ENCODE results near the gene PLA2R1. TPM values are rescaled to one million over a fixed set of nuclear protein-coding genes. Genes with fewer than 3 reads are reported as not detected.

PLA2R1 gene
- polyA plus RNA-seq, 1 of the 3 experiments (the other 2 are of a cell fraction) = not detected

GRCh38 chr2:159910951-159911350 lies 151.5 kb downstream of the PLA2R1 start:
- no peak for TF ChIP-seq YY1 (IDR thresholded peaks at IDR 0.05; ENCODE audit: low read depth)
- no peak for TF ChIP-seq SMC3 (IDR thresholded peaks at IDR 0.05; ENCODE audit: low read depth, low read length)
- no peak for TF ChIP-seq USF1 (IDR thresholded peaks at IDR 0.05; ENCODE audit: borderline replicate concordance, low read depth)
- TF ChIP-seq RCOR1 (IDR thresholded peaks at IDR 0.05; ENCODE audit: low read length) = no peak
- TF ChIP-seq CHD2 (IDR thresholded peaks at IDR 0.05; ENCODE audit: low read length, partially characterized antibody) = no peak
- no peak for TF ChIP-seq MXI1 (IDR thresholded peaks at IDR 0.05; ENCODE audit: low read depth, low read length)
- TF ChIP-seq PBX3 (IDR thresholded peaks at IDR 0.05) = no peak
- no peak for TF ChIP-seq MEF2A (IDR thresholded peaks at IDR 0.05; ENCODE audit: borderline replicate concordance, low read depth)
- TF ChIP-seq POLR2AphosphoS5 (IDR thresholded peaks at IDR 0.05; ENCODE audit: low read depth, low read length) = no peak
- TF ChIP-seq ZBTB33 (IDR thresholded peaks at IDR 0.05; ENCODE audit: borderline replicate concordance, low read depth) = no peak
- TF ChIP-seq FOSL2 (IDR thresholded peaks at IDR 0.05; ENCODE audit: borderline replicate concordance, low read depth) = no peak
- no peak for TF ChIP-seq FOXJ3 (CRISPR knock-in tag; IDR thresholded peaks at IDR 0.05)
- TF ChIP-seq EP300 (IDR thresholded peaks at IDR 0.05; ENCODE audit: borderline replicate concordance in 1 of 2, low read depth in 1 of 2, low read length in 1 of 2) = no peak
- Histone ChIP-seq H3K79me2 (ENCODE audit: insufficient read depth) (no peaks in the 10 kb centered on the region), H3K9me2 (no peaks in the 10 kb centered on the region), H3K4me3 (ENCODE audit: low read depth in 2 of 2, low read length in 1 of 2) (no peak overlapping the region), H3K4me1 (ENCODE audit: control insufficient read depth in 1 of 2, insufficient read depth in 2 of 2, low read depth in 1 of 2, low read length in 1 of 2) (no peaks in the 10 kb centered on the region), H3K9me3 (no peaks in the 10 kb centered on the region), H3K4me2 (no peak overlapping the region), H3K36me3 (replicated peaks in 1 of 2; ENCODE audit: control insufficient read depth in 1 of 2, insufficient read depth in 2 of 2, low read length in 1 of 2) (no peaks in the 10 kb centered on the region), H4K20me1 (ENCODE audit: insufficient read depth) (no peaks in the 10 kb centered on the region), H3K9ac (no peak overlapping the region), H3F3A (replicated peaks; ENCODE audit: insufficient read depth) (no peaks in the 10 kb centered on the region), H2AFZ (ENCODE audit: low read depth) (no peak overlapping the region), H3K27me3 (ENCODE audit: insufficient read depth) (no peaks in the 10 kb centered on the region), H3K27ac (ENCODE audit: low read depth in 2 of 2, low read length in 1 of 2) (no peak overlapping the region)
- no peak for DNase-seq
- 43% methylated on average over 2 of the region's 2 CpGs for WGBS (ENCODE audit: low lambda C conversion rate)
- POLR2A ChIA-PET = no interaction called here
- CTCF ChIA-PET = no interaction called here

- WGBS (ENCODE audit: low lambda C conversion rate) = 43% methylated on average over 2 of the region's 2 CpGs
- Histone ChIP-seq H3K27ac (ENCODE audit: low read depth in 2 of 2, low read length in 1 of 2) (no peak overlapping the region), H3F3A (replicated peaks; ENCODE audit: insufficient read depth) (no peaks in the 10 kb centered on the region), H3K9me3 (no peaks in the 10 kb centered on the region), H3K36me3 (replicated peaks in 1 of 2; ENCODE audit: control insufficient read depth in 1 of 2, insufficient read depth in 2 of 2, low read length in 1 of 2) (no peaks in the 10 kb centered on the region), H3K4me1 (ENCODE audit: control insufficient read depth in 1 of 2, insufficient read depth in 2 of 2, low read depth in 1 of 2, low read length in 1 of 2) (no peaks in the 10 kb centered on the region), H4K20me1 (ENCODE audit: insufficient read depth) (no peaks in the 10 kb centered on the region), H3K9me2 (no peaks in the 10 kb centered on the region), H3K9ac (no peak overlapping the region), H3K79me2 (ENCODE audit: insufficient read depth) (no peaks in the 10 kb centered on the region), H3K27me3 (ENCODE audit: insufficient read depth) (no peaks in the 10 kb centered on the region), H3K4me2 (no peak overlapping the region), H2AFZ (ENCODE audit: low read depth) (no peak overlapping the region), H3K4me3 (ENCODE audit: low read depth in 2 of 2, low read length in 1 of 2) (no peak overlapping the region)
- no peak for DNase-seq
- ChIA-PET POLR2A (no interaction called here), CTCF (interaction anchor here (1.7 kb wide), 1 partner anchor 12 kb away, joined by 5 read pairs; no protein-coding TSS in a partner anchor)
- no peak for TF ChIP-seq GATA2 (CRISPR knock-in tag; IDR thresholded peaks at IDR 0.05)
- TF ChIP-seq EZH2phosphoT487 (IDR thresholded peaks at IDR 0.05; ENCODE audit: borderline replicate concordance, low read depth) = no peak
- TF ChIP-seq USF1 (IDR thresholded peaks at IDR 0.05; ENCODE audit: borderline replicate concordance, low read depth) = no peak
- TF ChIP-seq SIN3A (IDR thresholded peaks at IDR 0.05; ENCODE audit: borderline replicate concordance, low read depth, low read length) = no peak
- no peak for TF ChIP-seq EP300 (IDR thresholded peaks at IDR 0.05; ENCODE audit: borderline replicate concordance in 1 of 2, low read depth in 1 of 2, low read length in 1 of 2)
- no peak for TF ChIP-seq JUND (IDR thresholded peaks at IDR 0.05)
- no peak for TF ChIP-seq TEAD4 (IDR thresholded peaks at IDR 0.05; ENCODE audit: borderline replicate concordance, insufficient read depth)
- TF ChIP-seq POLR2AphosphoS5 (IDR thresholded peaks at IDR 0.05; ENCODE audit: low read depth, low read length) = no peak
- no peak for TF ChIP-seq USF2 (IDR thresholded peaks at IDR 0.05; ENCODE audit: borderline replicate concordance, low read depth, low read length)
- no peak for TF ChIP-seq SMC3 (IDR thresholded peaks at IDR 0.05; ENCODE audit: low read depth, low read length)
- no peak for TF ChIP-seq RCOR1 (IDR thresholded peaks at IDR 0.05; ENCODE audit: low read length)
Measured at GRCh38 chr2:159908623-159909022, 153.8 kb downstream of the PLA2R1 start.

Measured in SK-N-SH (cell line).